Large intestine (tissue), 3 donors: Measurements from ENCODE around the gene NRXN2. TPM values are rescaled to one million over a fixed set of nuclear protein-coding genes. Genes with fewer than 3 reads are reported as not detected.

Experiments
- DNase-seq, 2 donors: peaks; one replicate each; pipeline versions ENCODE4 v3.0.0 to v3.0.0-alpha.2; 2013
- H3K27ac ChIP-seq: one replicate; pipeline ENCODE4 v1.5.1; 2013; ENCODE audit warnings: low read length
- H3K27me3 ChIP-seq: 2 replicates; pipeline ENCODE4 v1.6.1; 2013; ENCODE audit warnings: low read length; ENCODE audit not compliant: control insufficient read depth, insufficient read depth
- H3K36me3 ChIP-seq: 2 replicates; pipeline ENCODE4 v1.6.1; 2013; ENCODE audit warnings: low read length; ENCODE audit not compliant: control insufficient read depth, insufficient read depth
- H3K4me1 ChIP-seq: one replicate; pipeline ENCODE4 v1.6.1; 2013; ENCODE audit warnings: low read length; ENCODE audit not compliant: control insufficient read depth, insufficient read depth
- H3K4me3 ChIP-seq: one replicate; pipeline ENCODE4 v1.5.1; 2013; ENCODE audit warnings: low read length
- H3K9me3 ChIP-seq: one replicate; pipeline ENCODE4 v1.6.1; 2013; ENCODE audit warnings: mild to moderate bottlenecking, low read depth, low read length, moderate library complexity; ENCODE audit not compliant: control insufficient read depth
- WGBS: methylation state at CpG from one replicate; pipeline ENCODE4 v1.1.5; 2013; ENCODE audit warnings: low lambda C conversion rate; ENCODE audit not compliant: insufficient coverage; 5-methylcytosine and 5-hydroxymethylcytosine counted together
- polyA plus RNA-seq: library from polyadenylated mRNA; unstranded; fragments of 120-200 nt; gene quantifications from one replicate; pipeline ENCODE4 v1.2.1, GENCODE V29; 2013

NRXN2 gene
- polyA plus RNA-seq, 1 donor, result 13.8 TPM

GRCh38 chr11:64629796-64630562, 93.0 kb downstream of the NRXN2 start:
- peak in 1 of 2 donors; percentile 28 for DNase-seq
- peaks cover 3% of the 10 kb centered on the region for H3K9me3 ChIP-seq
- WGBS, result 63% methylated on average over 5 of the region's 56 CpGs
- peaks cover 13% of the 10 kb centered on the region for H3K4me1 ChIP-seq
- no peaks in the 10 kb centered on the region for H3K36me3 ChIP-seq
- H3K27ac ChIP-seq, result no peak overlapping the region
- no peak overlapping the region for H3K4me3 ChIP-seq
- H3K27me3 ChIP-seq, result peaks cover 3% of the 10 kb centered on the region

DNA sequence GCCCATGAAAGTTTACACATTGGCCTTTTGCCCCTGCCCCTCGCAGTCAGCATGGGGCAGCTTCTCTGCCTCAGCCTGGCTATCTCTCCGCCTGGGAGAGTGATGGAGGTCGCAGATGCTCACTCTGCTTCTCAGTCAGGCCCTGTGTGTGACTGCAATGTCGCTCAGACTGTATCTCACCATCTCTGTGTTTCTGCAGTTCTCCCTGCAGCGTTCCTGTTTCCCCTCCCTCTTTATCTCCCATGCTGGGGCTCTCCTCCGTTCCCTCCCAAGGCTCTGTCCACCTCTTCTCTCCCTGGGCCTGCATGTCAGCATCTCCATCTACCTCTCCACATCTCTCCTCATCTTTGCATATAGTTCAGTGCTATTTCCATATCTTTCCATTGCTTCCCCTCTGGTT, 93.9 kb downstream of the NRXN2 start:
- WGBS, result 56% methylated on average over 1 of the region's 6 CpGs
- no peak overlapping the region for H3K27ac ChIP-seq

DNA sequence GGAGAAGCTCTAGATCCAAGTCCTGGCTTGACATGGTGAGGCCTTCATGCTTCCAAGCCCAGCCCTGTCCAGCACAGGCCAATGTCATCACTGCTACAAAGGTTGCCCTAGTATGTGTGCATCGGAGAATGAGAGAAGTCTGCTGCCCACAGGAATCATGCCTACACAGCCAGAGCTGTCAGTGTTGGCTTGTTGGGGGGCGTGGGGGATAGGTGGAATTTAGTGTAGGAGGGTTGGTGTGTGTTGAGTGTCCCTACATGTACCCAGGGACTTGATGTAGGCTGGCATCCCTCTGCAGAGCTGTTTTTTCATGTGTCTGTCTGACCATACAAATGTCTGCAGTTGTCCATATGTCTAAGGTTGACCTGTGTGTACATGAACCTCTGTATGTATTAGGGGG, 94.4 kb downstream of the NRXN2 start:
- WGBS, result no CpG with 5 or more reads among the region's 2 CpGs

More for the DNA sequence above, 93.9 kb downstream of the NRXN2 start:
- Histone ChIP-seq H3K27me3 (peaks cover 3% of the 10 kb centered on the region), H3K4me3 (no peak overlapping the region), H3K4me1 (peaks cover 4% of the 10 kb centered on the region), H3K9me3 (peaks cover 3% of the 10 kb centered on the region), H3K36me3 (no peaks in the 10 kb centered on the region)
- no peak for DNase-seq

GRCh38 chr11:64627371-64627770, 95.6 kb downstream of the NRXN2 start:
- Histone ChIP-seq H3K4me1 (peaks cover under 1% of the 10 kb centered on the region), H3K4me3 (no peak overlapping the region), H3K27ac (no peak overlapping the region), H3K27me3 (peaks cover 3% of the 10 kb centered on the region), H3K36me3 (no peaks in the 10 kb centered on the region), H3K9me3 (peaks cover 3% of the 10 kb centered on the region)
- WGBS, result no CpG with 5 or more reads among the region's 4 CpGs
- no peak for DNase-seq

More for the DNA sequence above, 94.4 kb downstream of the NRXN2 start:
- Histone ChIP-seq H3K27me3 (peaks cover 3% of the 10 kb centered on the region), H3K27ac (no peak overlapping the region), H3K9me3 (peaks cover 3% of the 10 kb centered on the region), H3K4me1 (no peaks in the 10 kb centered on the region), H3K36me3 (no peaks in the 10 kb centered on the region), H3K4me3 (no peak overlapping the region)
- no peak for DNase-seq

GRCh38 chr11:64626637-64627036, 96.4 kb downstream of the NRXN2 start:
- H3K27ac ChIP-seq, result no peak overlapping the region
- WGBS, result 63% methylated on average over 2 of the region's 9 CpGs
- H3K27me3 ChIP-seq, result peaks cover 3% of the 10 kb centered on the region
- no peaks in the 10 kb centered on the region for H3K36me3 ChIP-seq
- no peak for DNase-seq
- no peak overlapping the region for H3K4me3 ChIP-seq
- H3K4me1 ChIP-seq, result peaks cover 8% of the 10 kb centered on the region
- peaks cover 3% of the 10 kb centered on the region for H3K9me3 ChIP-seq

- H3K27me3 ChIP-seq, result peaks cover 3% of the 10 kb centered on the region
- no peak for DNase-seq
- no peak overlapping the region for H3K4me3 ChIP-seq
- peaks cover under 1% of the 10 kb centered on the region for H3K9me3 ChIP-seq
- H3K36me3 ChIP-seq, result no peaks in the 10 kb centered on the region
- peaks cover 24% of the 10 kb centered on the region for H3K4me1 ChIP-seq
- WGBS, result no CpG with 5 or more reads among the region's 4 CpGs
- H3K27ac ChIP-seq, result no peak overlapping the region
Observed at GRCh38 chr11:64624883-64625481, 98.0 kb downstream of the NRXN2 start.

DNA sequence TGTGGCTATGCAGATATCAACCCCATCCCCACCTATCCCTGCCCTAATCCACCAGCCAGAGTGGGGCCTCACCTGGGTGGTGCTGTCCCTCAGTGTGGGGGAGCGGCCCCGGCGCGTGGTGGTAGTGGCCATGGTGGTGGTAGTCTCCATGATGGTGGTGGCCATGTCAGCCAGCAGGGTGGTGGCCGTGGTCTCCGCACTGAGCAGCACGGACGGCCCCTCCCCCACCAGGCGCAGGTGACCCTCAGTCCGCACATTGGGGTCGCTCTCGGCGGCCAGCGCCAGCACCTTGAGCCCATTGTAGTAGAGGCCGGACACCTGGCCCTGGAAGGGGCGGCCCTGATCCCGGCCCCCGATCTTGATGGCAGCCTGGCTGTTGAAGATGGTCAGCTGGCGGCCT, 100.3 kb downstream of the NRXN2 start:
- Histone ChIP-seq H3K9me3 (no peaks in the 10 kb centered on the region), H3K4me3 (no peak overlapping the region), H3K27me3 (no peaks in the 10 kb centered on the region), H3K36me3 (no peaks in the 10 kb centered on the region), H3K27ac (no peak overlapping the region), H3K4me1 (peaks cover 36% of the 10 kb centered on the region)
- 100% methylated on average over 1 of the region's 19 CpGs for WGBS
- no peak for DNase-seq

GRCh38 chr11:64621283-64622019, 101.5 kb downstream of the NRXN2 start:
- DNase-seq, result no peak
- H3K27ac ChIP-seq, result peak overlapping the region; percentile 91
- H3K4me1 ChIP-seq, result peaks cover 36% of the 10 kb centered on the region
- H3K36me3 ChIP-seq, result no peaks in the 10 kb centered on the region
- H3K9me3 ChIP-seq, result no peaks in the 10 kb centered on the region
- H3K4me3 ChIP-seq, result no peak overlapping the region
- H3K27me3 ChIP-seq, result no peaks in the 10 kb centered on the region
- no CpG with 5 or more reads among the region's 5 CpGs for WGBS

- H3K4me3 ChIP-seq, result peak overlapping the region; percentile 23
- peak overlapping the region; percentile 91 for H3K27ac ChIP-seq
- no peaks in the 10 kb centered on the region for H3K27me3 ChIP-seq
- no peaks in the 10 kb centered on the region for H3K36me3 ChIP-seq
- H3K9me3 ChIP-seq, result no peaks in the 10 kb centered on the region
- DNase-seq, result peak; percentile 84 to 91
- peaks cover 36% of the 10 kb centered on the region for H3K4me1 ChIP-seq
- WGBS, result no CpG with 5 or more reads among the region's 13 CpGs
Observed at GRCh38 chr11:64620381-64620971, 102.5 kb downstream of the NRXN2 start.

GRCh38 chr11:64619811-64620380, 103.1 kb downstream of the NRXN2 start:
- Histone ChIP-seq H3K4me3 (peak overlapping the region; percentile 23), H3K27me3 (no peaks in the 10 kb centered on the region), H3K27ac (peak overlapping the region; percentile 91), H3K4me1 (peaks cover 36% of the 10 kb centered on the region), H3K36me3 (no peaks in the 10 kb centered on the region), H3K9me3 (no peaks in the 10 kb centered on the region)
- DNase-seq, result peak; percentile 76 to 80
- no CpG with 5 or more reads among the region's 5 CpGs for WGBS
